ENCODE data around the gene CAMK2D.

The CAMK2D gene

GRCh38 chr4:113559947-113560346 lies 201.6 kb downstream of the CAMK2D start:
- TF ChIP-seq CTCF (conservative IDR thresholded peaks at IDR 0.05; ENCODE audit: low read depth, low read length) = no peak

GRCh38 chr4:113556382-113557134 lies 205.0 kb downstream of the CAMK2D start:
- TF ChIP-seq CTCF (conservative IDR thresholded peaks at IDR 0.05; ENCODE audit: low read depth, low read length) = no peak
- no peak overlapping the region for H3K4me3 ChIP-seq (ENCODE audit: low read depth, low read length)
- no peak for DNase-seq (ENCODE audit: low read depth)

More at GRCh38 chr4:113559947-113560346, 201.6 kb downstream of the CAMK2D start:
- DNase-seq (ENCODE audit: low read depth) = no peak
- no peak overlapping the region for H3K4me3 ChIP-seq (ENCODE audit: low read depth, low read length)

GRCh38 chr4:113555868-113556267 lies 205.7 kb downstream of the CAMK2D start:
- no peak overlapping the region for H3K4me3 ChIP-seq (ENCODE audit: low read depth, low read length)
- TF ChIP-seq CTCF (conservative IDR thresholded peaks at IDR 0.05; ENCODE audit: low read depth, low read length) = no peak
- DNase-seq (ENCODE audit: low read depth) = no peak

GRCh38 chr4:113553082-113553481 lies 208.5 kb downstream of the CAMK2D start:
- no peak for DNase-seq (ENCODE audit: low read depth)
- no peak for TF ChIP-seq CTCF (conservative IDR thresholded peaks at IDR 0.05; ENCODE audit: low read depth, low read length)

GRCh38 chr4:113550510-113550909 lies 211.0 kb downstream of the CAMK2D start:
- DNase-seq (ENCODE audit: low read depth) = no peak
- H3K4me3 ChIP-seq (ENCODE audit: low read depth, low read length) = no peak overlapping the region
- TF ChIP-seq CTCF (conservative IDR thresholded peaks at IDR 0.05; ENCODE audit: low read depth, low read length) = no peak

More at GRCh38 chr4:113553082-113553481, 208.5 kb downstream of the CAMK2D start:
- no peak overlapping the region for H3K4me3 ChIP-seq (ENCODE audit: low read depth, low read length)

- no peak for TF ChIP-seq CTCF (conservative IDR thresholded peaks at IDR 0.05; ENCODE audit: low read depth, low read length)
- DNase-seq (ENCODE audit: low read depth) = no peak
- H3K4me3 ChIP-seq (ENCODE audit: low read depth, low read length) = no peak overlapping the region
Measured at GRCh38 chr4:113548303-113548702, 213.2 kb downstream of the CAMK2D start.

GRCh38 chr4:113547487-113548042 lies 214.0 kb downstream of the CAMK2D start:
- TF ChIP-seq CTCF (conservative IDR thresholded peaks at IDR 0.05; ENCODE audit: low read depth, low read length) = peak; percentile 100
- H3K4me3 ChIP-seq (ENCODE audit: low read depth, low read length) = no peak overlapping the region
- peak; percentile 96 for DNase-seq (ENCODE audit: low read depth)
